ENCODE measurements around the gene MAN2B2. TPM values are rescaled to one million over a fixed set of nuclear protein-coding genes. Genes with fewer than 3 reads are reported as not detected.

The MAN2B2 gene
- total RNA-seq, 1 donor from 2014 or later, result 24.0 TPM

DNA sequence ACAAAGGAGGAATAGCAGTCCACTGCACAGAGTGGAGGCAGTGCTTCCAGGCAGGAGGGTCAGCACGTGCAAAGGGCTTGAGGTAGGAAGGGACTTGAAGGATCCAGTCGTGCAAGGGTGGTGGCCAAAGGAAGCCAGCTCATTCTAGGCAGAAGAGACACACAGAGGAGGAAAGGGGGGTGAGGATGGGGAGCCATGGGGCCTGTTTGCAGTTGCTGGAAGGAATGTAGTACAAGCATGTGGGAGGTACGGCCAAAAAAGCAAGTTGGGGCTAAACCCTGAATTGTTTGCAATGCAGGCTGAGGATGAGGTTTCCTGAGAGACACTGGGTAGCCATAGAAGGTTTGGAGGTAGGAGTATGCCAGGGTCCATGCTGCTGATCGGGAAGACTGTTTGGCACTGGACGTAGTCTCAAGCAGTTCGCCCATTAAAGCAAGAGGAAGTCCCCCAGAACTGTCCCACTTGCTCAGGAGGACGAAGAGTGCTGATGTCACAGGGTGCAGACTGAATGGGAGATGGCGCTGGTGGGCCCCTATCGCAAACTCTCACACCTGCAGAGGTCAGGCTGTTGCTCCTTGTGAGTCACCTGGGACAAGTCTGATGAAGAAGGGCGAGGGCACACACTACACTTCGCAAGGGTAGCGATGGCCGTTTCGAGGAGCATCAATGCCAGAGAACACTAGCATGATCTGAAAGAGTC, 9.1 kb upstream of the MAN2B2 start:
- Histone ChIP-seq H3K27me3 (ENCODE audit: control insufficient read depth, insufficient read depth, low read length) (peaks cover 44% of the 10 kb centered on the region), H3K4me3 (ENCODE audit: low read depth, low read length) (no peak overlapping the region), H3K36me3 (ENCODE audit: control insufficient read depth, insufficient read depth, low read length) (no peaks in the 10 kb centered on the region)
- DNase-seq (ENCODE audit: low read depth), result no peak
- TF ChIP-seq, protein P1, sequence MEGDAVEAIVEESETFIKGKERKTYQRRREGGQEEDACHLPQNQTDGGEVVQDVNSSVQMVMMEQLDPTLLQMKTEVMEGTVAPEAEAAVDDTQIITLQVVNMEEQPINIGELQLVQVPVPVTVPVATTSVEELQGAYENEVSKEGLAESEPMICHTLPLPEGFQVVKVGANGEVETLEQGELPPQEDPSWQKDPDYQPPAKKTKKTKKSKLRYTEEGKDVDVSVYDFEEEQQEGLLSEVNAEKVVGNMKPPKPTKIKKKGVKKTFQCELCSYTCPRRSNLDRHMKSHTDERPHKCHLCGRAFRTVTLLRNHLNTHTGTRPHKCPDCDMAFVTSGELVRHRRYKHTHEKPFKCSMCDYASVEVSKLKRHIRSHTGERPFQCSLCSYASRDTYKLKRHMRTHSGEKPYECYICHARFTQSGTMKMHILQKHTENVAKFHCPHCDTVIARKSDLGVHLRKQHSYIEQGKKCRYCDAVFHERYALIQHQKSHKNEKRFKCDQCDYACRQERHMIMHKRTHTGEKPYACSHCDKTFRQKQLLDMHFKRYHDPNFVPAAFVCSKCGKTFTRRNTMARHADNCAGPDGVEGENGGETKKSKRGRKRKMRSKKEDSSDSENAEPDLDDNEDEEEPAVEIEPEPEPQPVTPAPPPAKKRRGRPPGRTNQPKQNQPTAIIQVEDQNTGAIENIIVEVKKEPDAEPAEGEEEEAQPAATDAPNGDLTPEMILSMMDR (IDR thresholded peaks at IDR 0.05; ENCODE audit: insufficient read depth, low read length, poor library complexity, severe bottlenecking), result no peak

DNA sequence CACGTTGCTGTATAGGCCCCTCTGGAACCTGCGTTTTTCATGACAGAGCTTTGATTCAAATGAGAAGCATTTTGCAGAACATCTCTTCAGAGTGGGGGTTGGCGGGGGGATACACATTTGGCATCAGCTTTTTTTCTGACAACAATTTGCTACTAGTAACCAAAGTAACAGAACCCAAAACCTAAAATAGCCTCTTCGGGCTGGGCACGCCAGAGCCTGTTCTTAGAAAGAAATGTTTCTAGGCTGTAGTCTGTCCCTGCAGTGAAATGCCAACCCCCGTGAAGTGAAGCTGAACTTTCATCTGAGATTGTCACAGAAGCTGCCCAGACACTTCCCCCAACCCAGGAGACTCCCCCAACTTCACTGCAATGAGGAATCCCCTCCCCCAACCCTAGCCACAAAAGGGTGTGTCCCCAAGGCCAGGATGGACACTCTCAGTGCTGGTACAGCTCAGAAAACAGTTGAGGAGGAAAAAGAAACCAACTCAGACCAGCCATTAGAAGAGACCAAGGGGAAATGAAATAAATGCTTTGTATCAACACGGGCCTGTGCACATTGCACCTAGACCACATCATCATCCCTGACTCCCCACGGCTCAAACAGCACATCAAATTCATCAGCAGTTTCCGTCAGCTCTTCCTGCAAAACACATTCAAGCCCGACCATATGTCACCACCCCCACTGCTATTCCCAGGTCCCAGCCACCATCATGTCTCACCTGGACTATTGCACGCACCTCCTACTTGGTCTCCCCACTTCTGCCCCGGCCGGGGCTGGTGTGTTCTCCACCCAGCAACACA, 8.4 kb upstream of the MAN2B2 start:
- no peak for DNase-seq (ENCODE audit: low read depth)
- no peak overlapping the region for H3K4me3 ChIP-seq (ENCODE audit: low read depth, low read length)
- TF ChIP-seq, protein P1 (IDR thresholded peaks at IDR 0.05; ENCODE audit: insufficient read depth, low read length, poor library complexity, severe bottlenecking), result no peak
- H3K36me3 ChIP-seq (ENCODE audit: control insufficient read depth, insufficient read depth, low read length), result no peaks in the 10 kb centered on the region
- H3K27me3 ChIP-seq (ENCODE audit: control insufficient read depth, insufficient read depth, low read length), result peaks cover 39% of the 10 kb centered on the region

DNA sequence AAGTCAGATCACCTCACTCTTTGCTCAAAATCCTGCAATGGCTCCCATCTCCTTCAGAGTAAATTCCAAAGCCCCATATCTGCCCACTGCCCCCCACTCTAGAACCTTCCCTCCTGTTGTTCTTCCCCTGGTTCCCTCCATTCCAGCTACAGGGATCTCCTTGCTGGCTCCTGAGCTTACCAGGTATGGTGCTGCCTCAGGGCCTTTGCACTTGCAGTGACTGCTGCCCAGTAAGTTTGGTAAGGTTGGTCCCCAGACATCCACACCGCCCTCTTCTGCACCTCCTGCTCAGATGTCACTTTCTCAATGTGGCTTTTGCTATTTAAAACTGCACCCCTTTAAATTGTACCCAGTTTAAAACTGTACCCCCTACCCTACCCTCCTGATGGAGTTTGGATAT, 7.8 kb upstream of the MAN2B2 start:
- TF ChIP-seq, protein P1 (IDR thresholded peaks at IDR 0.05; ENCODE audit: insufficient read depth, low read length, poor library complexity, severe bottlenecking), result no peak
- H3K36me3 ChIP-seq (ENCODE audit: control insufficient read depth, insufficient read depth, low read length), result no peaks in the 10 kb centered on the region
- no peak overlapping the region for H3K4me3 ChIP-seq (ENCODE audit: low read depth, low read length)
- no peak for DNase-seq (ENCODE audit: low read depth)
- peaks cover 33% of the 10 kb centered on the region for H3K27me3 ChIP-seq (ENCODE audit: control insufficient read depth, insufficient read depth, low read length)

DNA sequence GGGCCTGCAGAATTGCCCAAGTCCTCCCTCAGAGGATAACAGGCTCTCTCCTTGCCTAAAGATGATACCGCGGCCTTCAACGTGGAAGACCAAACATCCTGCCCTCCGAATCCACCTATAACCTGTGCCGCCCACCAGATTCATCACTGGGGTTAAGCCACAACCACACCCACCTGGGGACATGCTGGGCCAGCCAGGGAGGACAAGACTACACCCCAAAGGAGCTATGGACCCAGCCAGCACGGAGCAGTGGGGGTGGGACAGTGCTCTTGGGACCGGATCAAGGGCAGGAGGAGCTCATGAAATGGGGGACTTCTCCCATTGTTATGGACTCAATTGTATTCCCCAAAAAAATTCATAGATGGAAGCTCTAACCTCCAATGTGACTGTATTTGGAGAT, 6.8 kb upstream of the MAN2B2 start:
- DNase-seq (ENCODE audit: low read depth), result no peak
- TF ChIP-seq, protein P1 (IDR thresholded peaks at IDR 0.05; ENCODE audit: insufficient read depth, low read length, poor library complexity, severe bottlenecking), result no peak
- Histone ChIP-seq H3K4me3 (ENCODE audit: low read depth, low read length) (no peak overlapping the region), H3K36me3 (ENCODE audit: control insufficient read depth, insufficient read depth, low read length) (no peaks in the 10 kb centered on the region), H3K27me3 (ENCODE audit: control insufficient read depth, insufficient read depth, low read length) (peaks cover 24% of the 10 kb centered on the region)

DNA sequence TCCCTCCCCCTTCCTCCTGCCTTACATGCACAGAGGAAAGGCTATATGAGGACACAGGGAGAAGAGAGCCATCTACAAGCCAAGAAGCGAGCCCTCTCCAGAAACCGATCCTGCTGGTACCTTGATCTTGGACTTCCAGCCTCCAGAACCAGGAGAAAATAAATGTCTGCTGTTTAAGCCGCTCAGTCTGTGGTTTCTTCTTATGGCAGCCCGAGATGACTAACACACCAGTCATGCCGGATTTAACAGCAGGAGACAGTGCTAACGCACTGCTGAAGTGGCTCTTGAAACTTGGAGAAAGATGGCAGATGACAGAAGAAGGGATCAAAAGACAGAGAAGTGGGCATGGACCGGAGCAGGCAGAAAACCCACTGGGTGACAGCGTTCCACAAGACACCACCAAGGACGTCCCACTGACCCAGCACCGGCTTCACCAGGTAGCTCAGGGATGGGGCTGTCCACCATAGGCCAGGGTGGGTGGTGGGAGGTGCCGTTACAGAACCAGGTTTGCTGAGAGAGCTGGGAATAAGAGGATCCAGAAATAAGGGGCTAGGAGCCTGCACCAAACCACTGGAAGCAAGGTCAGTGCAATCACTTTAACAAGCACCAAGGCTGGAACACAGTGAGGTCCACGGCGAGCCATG, 6.2 kb upstream of the MAN2B2 start:
- no peak for DNase-seq (ENCODE audit: low read depth)
- no peaks in the 10 kb centered on the region for H3K36me3 ChIP-seq (ENCODE audit: control insufficient read depth, insufficient read depth, low read length)
- peaks cover 22% of the 10 kb centered on the region for H3K27me3 ChIP-seq (ENCODE audit: control insufficient read depth, insufficient read depth, low read length)
- TF ChIP-seq, protein P1 (IDR thresholded peaks at IDR 0.05; ENCODE audit: insufficient read depth, low read length, poor library complexity, severe bottlenecking), result no peak
- H3K4me3 ChIP-seq (ENCODE audit: low read depth, low read length), result no peak overlapping the region

Measured in kidney epithelial cell (primary cell).